Measurements from ENCODE around the gene SLC29A4.
"Not testable (repeated sequence)": the region's sequence is repeated elsewhere in the genome, so short reads cannot be mapped to it uniquely, and the experiment has no call there.

DNA sequence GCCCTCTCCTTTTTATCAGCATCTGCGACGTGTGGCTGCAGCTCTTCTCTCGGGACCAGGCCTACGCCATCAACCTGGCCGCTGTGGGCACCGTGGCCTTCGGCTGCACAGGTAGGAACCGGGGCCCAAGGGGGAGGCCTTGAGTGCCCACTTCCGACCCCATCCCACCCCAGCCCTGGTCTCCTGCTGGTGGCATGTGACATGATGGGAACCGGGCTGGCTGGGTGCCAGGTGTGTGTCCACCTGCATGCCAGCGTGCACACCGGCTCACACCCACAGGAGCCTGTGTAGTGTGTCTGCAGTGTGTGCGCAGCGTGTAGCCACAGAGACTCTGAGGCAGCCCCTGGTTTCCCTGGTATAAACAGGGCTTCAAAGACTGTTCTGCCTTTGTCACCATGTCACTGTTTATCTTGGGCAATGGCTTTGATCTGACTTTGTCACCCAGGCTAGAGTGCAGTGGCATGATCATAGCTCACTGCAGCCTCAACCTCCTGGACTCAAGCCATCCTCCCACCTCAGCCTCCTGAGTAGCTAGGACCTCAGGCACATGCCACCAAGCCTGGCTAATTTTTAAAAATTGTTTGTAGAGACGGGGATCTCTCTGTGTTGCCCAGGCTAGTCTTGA lies 9.1 kb downstream of the SLC29A4 start:
- not testable (repeated sequence) for TF ChIP-seq CTCF, POLR2AphosphoS5, POLR2A, EP300 (IDR thresholded peaks at IDR 0.05)

Data from suprapubic skin (tissue), 4 donors.